ENCODE measurements around the gene IFNA14.
A peak's percentile ranks its signal among the peaks of the same experiment; 100 is the strongest.
"Not testable (repeated sequence)": the region's sequence is repeated elsewhere in the genome, so short reads cannot be mapped to it uniquely, and the experiment has no call there.

Gene IFNA14

DNA sequence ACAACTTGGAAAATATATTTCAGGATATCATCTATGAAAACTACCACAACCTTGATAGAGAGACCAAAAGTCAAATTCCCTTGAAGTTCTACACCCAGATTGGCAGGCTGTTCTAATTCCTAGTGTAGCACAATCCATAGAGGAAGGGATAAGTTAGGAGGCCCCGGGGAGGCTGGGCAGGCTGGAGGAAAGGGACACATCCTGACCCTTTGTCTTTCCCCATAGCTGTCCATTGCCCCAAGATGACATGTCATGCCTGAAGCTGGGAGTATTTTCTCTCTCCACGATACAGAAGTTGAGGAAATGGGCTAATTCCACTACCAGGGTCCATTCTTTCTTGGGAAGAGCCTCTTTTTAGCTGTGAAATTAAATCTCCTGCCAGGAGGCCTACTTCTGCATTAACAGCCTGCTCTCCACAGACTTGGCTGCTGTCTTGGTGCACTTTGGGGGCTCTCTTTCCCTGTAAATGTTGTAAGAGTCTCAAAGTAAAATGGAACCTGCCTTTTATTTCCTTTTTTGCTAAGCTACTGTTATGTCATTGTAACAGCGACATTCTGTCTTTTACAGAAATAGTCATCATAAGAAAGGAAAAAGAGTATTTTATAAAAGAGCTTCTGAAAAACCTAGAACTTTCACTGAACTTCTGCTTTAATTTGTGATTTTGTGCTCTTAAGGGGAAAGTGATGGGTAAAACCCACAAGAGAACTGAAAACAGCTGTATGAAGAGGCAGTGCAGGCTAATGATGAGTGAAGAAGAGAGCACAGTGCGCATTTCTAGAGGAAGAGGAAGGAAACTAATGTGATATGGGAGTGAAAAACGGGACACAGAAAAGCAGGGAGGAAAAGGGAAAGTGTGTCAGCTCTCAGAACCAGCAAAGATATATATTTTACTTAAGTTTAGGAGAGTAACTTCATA, 26.1 kb downstream of the IFNA14 start:
- peak; percentile 37 for FAIRE-seq

- FAIRE-seq: not testable (repeated sequence)
Observed at GRCh38 chr9:21212160-21212559, 27.6 kb downstream of the IFNA14 start.

DNA sequence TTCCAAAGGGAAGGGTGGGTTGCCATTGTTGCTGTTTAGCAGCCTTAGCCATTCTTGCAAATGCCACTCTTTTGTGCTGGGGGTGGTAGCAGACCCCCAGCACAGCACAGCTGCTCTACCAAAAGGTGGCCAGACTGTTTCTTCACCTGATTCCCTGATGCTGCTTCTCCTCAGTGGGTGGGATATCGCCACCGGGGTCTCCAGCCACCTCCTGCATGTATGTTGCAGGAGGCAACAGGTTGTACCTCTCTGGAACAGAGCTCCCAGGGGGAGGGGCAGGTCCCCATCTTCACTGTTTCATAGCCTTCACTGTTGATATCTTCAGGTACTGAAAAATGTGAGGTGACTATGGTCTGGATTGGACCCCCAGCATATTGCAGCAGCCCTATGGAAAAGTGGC, 29.0 kb downstream of the IFNA14 start:
- FAIRE-seq: not testable (repeated sequence)

- FAIRE-seq: no peak
Observed at GRCh38 chr9:21210311-21210710, 29.5 kb downstream of the IFNA14 start.

DNA sequence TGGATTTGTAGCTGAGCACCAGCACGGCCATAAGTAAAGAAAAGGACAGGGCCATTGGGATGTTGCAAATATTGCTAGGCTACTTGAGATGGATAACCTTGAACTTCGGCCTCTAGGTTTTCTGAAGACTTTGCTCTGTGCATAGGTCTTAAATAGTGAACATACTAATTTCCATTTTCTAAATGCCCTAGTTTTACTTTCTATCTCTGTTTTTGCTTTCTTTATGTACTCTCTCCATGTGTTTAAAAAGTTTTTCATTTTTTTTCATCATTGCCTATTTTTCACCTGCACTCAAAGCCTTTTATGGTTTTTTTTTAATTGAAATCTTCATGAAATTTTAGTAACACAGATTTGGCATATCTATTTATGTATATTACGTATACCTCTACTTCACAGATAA, 32.8 kb downstream of the IFNA14 start, which contains the start of gene IFNA10:
TSS of gene IFNA10 (minus strand) at position 101 of the 400 bp plus-strand sequence. CDS start at position 55, 46 bp downstream.
- FAIRE-seq: not testable (repeated sequence)

GRCh38 chr9:21205204-21205603, 34.6 kb downstream of the IFNA14 start:
- FAIRE-seq: no peak

- FAIRE-seq: not testable (repeated sequence)
Observed at GRCh38 chr9:21202105-21202504, 37.7 kb downstream of the IFNA14 start, which contains the start of gene IFNA7. Gene IFNA7 (minus strand): TSS chr9:21202205. CDS start chr9:21202165, 40 bp downstream.

- peak; percentile 58 for FAIRE-seq
Observed at GRCh38 chr9:21194867-21195776, 44.7 kb downstream of the IFNA14 start.

All from A204.1 (cell line).